B cell (primary cell): Measurements from ENCODE around the gene CFLAR.

Experiments used
- CTCF ChIP-seq: fragments of 200-600 bp; IDR thresholded peaks from one replicate; pipeline ENCODE4 v1.8.0; 2022; ENCODE audit warnings: antibody characterized with exemption, mild to moderate bottlenecking
- EZH2 ChIP-seq: IDR thresholded peaks from 2 replicates; pipeline ENCODE4 v1.6.1; 2012; ENCODE audit warnings: borderline replicate concordance, low read depth, mild to moderate bottlenecking, moderate library complexity, low read length; ENCODE audit not compliant: insufficient read depth, poor library complexity, severe bottlenecking

GRCh38 chr2:201136889-201137321, 20.9 kb downstream of the CFLAR start:
- TF ChIP-seq CTCF: no peak
- no peak for TF ChIP-seq EZH2
